ENCODE measurements around the gene ARRDC5. TPM values are rescaled to one million over a fixed set of nuclear protein-coding genes. Genes with fewer than 3 reads are reported as not detected.

ARRDC5 gene
- total and polyA plus RNA-seq, 2 of the 8 experiments (the other 6 are each of a cell fraction or from before 2014, with no cell fraction given), result not detected

DNA sequence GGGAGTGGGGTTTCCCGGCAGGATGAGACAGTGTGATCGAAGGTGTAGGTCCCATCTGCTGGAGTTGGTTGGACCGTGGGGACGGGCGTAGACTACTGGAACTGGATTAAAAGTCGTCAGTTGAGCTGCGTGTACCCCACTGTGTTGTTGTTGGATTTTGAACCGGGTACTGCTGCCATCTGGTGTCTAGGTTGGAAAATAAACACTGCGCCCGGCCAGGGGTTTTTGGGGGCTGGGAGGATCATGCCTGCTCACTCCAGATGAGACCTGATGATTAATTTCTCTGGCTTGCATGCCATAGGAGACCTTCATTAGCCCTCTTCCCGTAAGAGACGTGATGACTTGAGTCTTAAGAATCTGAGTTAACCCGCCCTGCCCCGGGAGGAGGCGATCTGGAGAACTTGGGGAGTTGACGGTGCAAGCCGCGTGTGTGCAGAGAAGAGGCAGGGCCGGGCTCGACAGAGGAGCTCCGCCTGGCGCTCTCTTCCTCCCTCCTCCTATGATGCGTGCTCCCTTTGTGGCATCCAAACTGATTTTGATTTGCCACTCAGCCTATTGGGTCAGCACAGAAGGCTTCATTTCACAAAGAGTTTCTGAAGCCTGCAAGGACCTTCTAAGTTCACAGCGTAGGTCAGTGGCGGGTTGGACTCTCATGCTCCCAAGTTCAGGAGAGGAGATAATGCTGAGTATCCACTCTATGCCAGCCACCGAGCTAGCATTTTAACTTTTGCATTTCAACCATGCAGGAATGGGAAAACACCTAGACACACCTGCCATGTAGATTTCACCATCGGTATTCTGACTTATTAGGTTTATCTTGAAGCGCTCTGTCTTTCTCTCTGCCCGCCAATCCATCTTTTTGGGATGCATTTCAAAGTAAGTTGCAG is 9.3 kb upstream of the ARRDC5 start (continued):
- TF ChIP-seq, protein P1, sequence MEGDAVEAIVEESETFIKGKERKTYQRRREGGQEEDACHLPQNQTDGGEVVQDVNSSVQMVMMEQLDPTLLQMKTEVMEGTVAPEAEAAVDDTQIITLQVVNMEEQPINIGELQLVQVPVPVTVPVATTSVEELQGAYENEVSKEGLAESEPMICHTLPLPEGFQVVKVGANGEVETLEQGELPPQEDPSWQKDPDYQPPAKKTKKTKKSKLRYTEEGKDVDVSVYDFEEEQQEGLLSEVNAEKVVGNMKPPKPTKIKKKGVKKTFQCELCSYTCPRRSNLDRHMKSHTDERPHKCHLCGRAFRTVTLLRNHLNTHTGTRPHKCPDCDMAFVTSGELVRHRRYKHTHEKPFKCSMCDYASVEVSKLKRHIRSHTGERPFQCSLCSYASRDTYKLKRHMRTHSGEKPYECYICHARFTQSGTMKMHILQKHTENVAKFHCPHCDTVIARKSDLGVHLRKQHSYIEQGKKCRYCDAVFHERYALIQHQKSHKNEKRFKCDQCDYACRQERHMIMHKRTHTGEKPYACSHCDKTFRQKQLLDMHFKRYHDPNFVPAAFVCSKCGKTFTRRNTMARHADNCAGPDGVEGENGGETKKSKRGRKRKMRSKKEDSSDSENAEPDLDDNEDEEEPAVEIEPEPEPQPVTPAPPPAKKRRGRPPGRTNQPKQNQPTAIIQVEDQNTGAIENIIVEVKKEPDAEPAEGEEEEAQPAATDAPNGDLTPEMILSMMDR (IDR thresholded peaks at IDR 0.05; ENCODE audit: control extremely low read depth in 1 of 3, insufficient read depth in 1 of 3, low read depth in 1 of 3, low read length in 3 of 3), result peak; percentile 37 to 75 (median 61)
- TF ChIP-seq RFX5 (IDR thresholded peaks at IDR 0.05; ENCODE audit: borderline replicate concordance, low read depth, low read length) (no peak), RAD21 (IDR thresholded peaks at IDR 0.05 in 1 of 2, conservative IDR thresholded peaks at IDR 0.05 in 1 of 2; ENCODE audit: low read depth in 2 of 2, low read length in 2 of 2) (peak; percentile 71 to 79)

All from H1 (cell line).